Smooth muscle cell (in vitro differentiated cells): ENCODE measurements around the gene TRDN. TPM values are rescaled to one million over a fixed set of nuclear protein-coding genes. Genes with fewer than 3 reads are reported as not detected.

ENCODE experiments used
- DNase-seq: peaks from one replicate; lab custom pipeline; 2025; ENCODE audit not compliant: unreplicated experiment; lab: John Stamatoyannopoulos, UW
- H2AFZ ChIP-seq: fragments of 200-600 bp; sonication (generic); 2 replicates; pipeline ENCODE4 v1.6.0; 2016; ENCODE audit warnings: antibody characterized with exemption, low read depth, mild to moderate bottlenecking
- H3F3A ChIP-seq: fragments of 200-600 bp; sonication (generic); 2 replicates; pipeline ENCODE4 v1.6.0; 2017; ENCODE audit warnings: antibody characterized with exemption, low read depth
- H3K27ac ChIP-seq: fragments of 200-600 bp; sonication (generic); 2 replicates; pipeline ENCODE4 v1.5.1; 2016; ENCODE audit warnings: low read depth, mild to moderate bottlenecking
- H3K27me3 ChIP-seq: fragments of 200-600 bp; sonication (generic); 2 replicates; pipeline ENCODE4 v1.6.1; 2016; ENCODE audit warnings: low read depth, mild to moderate bottlenecking
- H3K36me3 ChIP-seq: fragments of 200-600 bp; sonication (generic); 2 replicates; pipeline ENCODE4 v1.5.1; 2016; ENCODE audit warnings: low read depth
- H3K4me1 ChIP-seq: fragments of 200-600 bp; sonication (generic); 2 replicates; pipeline ENCODE4 v1.5.1; 2016; ENCODE audit warnings: low read depth
- H3K4me2 ChIP-seq: fragments of 200-600 bp; sonication (generic); 2 replicates; pipeline ENCODE4 v1.6.0; 2016; ENCODE audit warnings: mild to moderate bottlenecking
- H3K4me3 ChIP-seq: fragments of 200-600 bp; sonication (generic); 2 replicates; pipeline ENCODE4 v1.5.1; 2016; ENCODE audit warnings: mild to moderate bottlenecking
- H3K79me2 ChIP-seq: fragments of 200-600 bp; sonication (generic); 2 replicates; pipeline ENCODE4 v1.6.0; 2016; ENCODE audit warnings: low read depth, mild to moderate bottlenecking
- H3K9ac ChIP-seq: fragments of 200-600 bp; sonication (generic); 2 replicates; pipeline ENCODE4 v1.6.0; 2016; ENCODE audit warnings: low read depth
- H3K9me3 ChIP-seq: fragments of 200-600 bp; sonication (generic); replicated peaks from 2 replicates; pipeline ENCODE4 v1.5.1; 2016; ENCODE audit warnings: low read depth
- H4K20me1 ChIP-seq: fragments of 200-600 bp; sonication (generic); 2 replicates; pipeline ENCODE4 v1.6.0; 2016; ENCODE audit warnings: low read depth
- CTCF ChIP-seq: fragments of 200-600 bp; sonication (generic); IDR thresholded peaks from 2 replicates; pipeline ENCODE4 v1.5.1; 2017; ENCODE audit warnings: borderline replicate concordance, mild to moderate bottlenecking, antibody characterized with exemption; ENCODE audit not compliant: insufficient read depth, poor library complexity, severe bottlenecking
- WGBS: methylation state at CpG from one replicate; pipeline ENCODE4 v1.1.7; 2016; ENCODE audit warnings: low lambda C conversion rate; 5-methylcytosine and 5-hydroxymethylcytosine counted together
- polyA plus RNA-seq: library from polyadenylated mRNA; unstranded; fragments of >200 nt; fragmentation: Nextera tagmentation; extraction: Ambion mirVana; gene quantifications from 2 replicates; pipeline ENCODE4 v1.2.1, GENCODE V29; 2016
- total RNA-seq: library from RNA; depleted of rRNA; stranded (reverse); fragments of >200 nt; gene quantifications from 2 replicates; pipeline ENCODE4 v1.2.3, GENCODE V29; 2014

TRDN gene
- total and polyA plus RNA-seq, 2 experiments from 2014 or later, result 0.14 TPM; not detected in 1

- H3K9me3 ChIP-seq, result no peaks in the 10 kb centered on the region
Measured at GRCh38 chr6:123467392-123467791, 169.4 kb downstream of the TRDN start.

GRCh38 chr6:123462152-123462551 lies 174.6 kb downstream of the TRDN start:
- Histone ChIP-seq H3K4me3 (no peak overlapping the region), H3F3A (no peaks in the 10 kb centered on the region), H3K9me3 (no peaks in the 10 kb centered on the region), H2AFZ (peak overlapping the region; percentile 59), H4K20me1 (no peaks in the 10 kb centered on the region), H3K4me2 (no peak overlapping the region), H3K27ac (no peak overlapping the region), H3K4me1 (no peaks in the 10 kb centered on the region), H3K9ac (no peak overlapping the region), H3K79me2 (no peaks in the 10 kb centered on the region), H3K27me3 (no peaks in the 10 kb centered on the region), H3K36me3 (no peaks in the 10 kb centered on the region)
- 60% methylated on average over 2 of the region's 2 CpGs for WGBS
- no peak for DNase-seq
- TF ChIP-seq CTCF, result no peak

More at GRCh38 chr6:123467392-123467791, 169.4 kb downstream of the TRDN start:
- 83% methylated on average over 2 of the region's 2 CpGs for WGBS
- no peak overlapping the region for H3K4me3 ChIP-seq
- H3K9ac ChIP-seq, result no peak overlapping the region
- no peaks in the 10 kb centered on the region for H3K79me2 ChIP-seq
- no peaks in the 10 kb centered on the region for H3K4me1 ChIP-seq
- no peaks in the 10 kb centered on the region for H4K20me1 ChIP-seq
- no peak overlapping the region for H3K4me2 ChIP-seq
- TF ChIP-seq CTCF, result no peak
- no peak overlapping the region for H2AFZ ChIP-seq
- DNase-seq, result no peak
- no peak overlapping the region for H3K27ac ChIP-seq
- no peaks in the 10 kb centered on the region for H3K36me3 ChIP-seq
- no peaks in the 10 kb centered on the region for H3K27me3 ChIP-seq
- no peaks in the 10 kb centered on the region for H3F3A ChIP-seq

GRCh38 chr6:123458218-123458617 lies 178.5 kb downstream of the TRDN start:
- Histone ChIP-seq H3K36me3 (no peaks in the 10 kb centered on the region), H3K27me3 (no peaks in the 10 kb centered on the region), H4K20me1 (no peaks in the 10 kb centered on the region), H2AFZ (no peak overlapping the region), H3K4me1 (no peaks in the 10 kb centered on the region), H3K4me3 (no peak overlapping the region), H3K9me3 (peaks cover 4% of the 10 kb centered on the region), H3K9ac (no peak overlapping the region), H3K79me2 (no peaks in the 10 kb centered on the region), H3F3A (no peaks in the 10 kb centered on the region), H3K4me2 (no peak overlapping the region), H3K27ac (no peak overlapping the region)
- DNase-seq, result no peak
- TF ChIP-seq CTCF, result no peak
- 76% methylated on average over 1 of the region's 1 CpG for WGBS

- 63% methylated on average over 3 of the region's 3 CpGs for WGBS
- Histone ChIP-seq H3K4me3 (no peak overlapping the region), H3K4me2 (peak overlapping the region; percentile 59), H3K36me3 (no peaks in the 10 kb centered on the region), H2AFZ (peak overlapping the region; percentile 85), H4K20me1 (no peaks in the 10 kb centered on the region), H3K4me1 (no peaks in the 10 kb centered on the region), H3K27ac (peak overlapping the region; percentile 39), H3K9me3 (peaks cover 4% of the 10 kb centered on the region), H3K9ac (no peak overlapping the region), H3K79me2 (no peaks in the 10 kb centered on the region), H3F3A (no peaks in the 10 kb centered on the region), H3K27me3 (no peaks in the 10 kb centered on the region)
- no peak for DNase-seq
- no peak for TF ChIP-seq CTCF
Measured at GRCh38 chr6:123456836-123457235, 179.9 kb downstream of the TRDN start.
